Epithelial cell of esophagus (primary cell): Measurements from ENCODE around the gene CDK14.
A peak's percentile ranks its signal among the peaks of the same experiment; 100 is the strongest.

Source experiments
- DNase-seq: peaks from one replicate; pipeline ENCODE4 v3.0.0; 2010; ENCODE audit warnings: low read depth
- H3K4me3 ChIP-seq: 2 replicates; pipeline ENCODE4 v1.5.1; 2011; ENCODE audit warnings: mild to moderate bottlenecking, low read length, control low read depth
- CTCF ChIP-seq: IDR thresholded peaks from 2 replicates; pipeline ENCODE4 v1.5.1; 2011; ENCODE audit warnings: low read depth, mild to moderate bottlenecking, low read length, control low read depth, inconsistent platforms; ENCODE audit not compliant: insufficient read depth; ENCODE audit errors: missing control alignments

The CDK14 gene

GRCh38 chr7:90661290-90662151 lies 65.4 kb downstream of the CDK14 start:
- TF ChIP-seq CTCF, result no peak
- DNase-seq, result peak; percentile 85
- no peak overlapping the region for H3K4me3 ChIP-seq

- no peak for DNase-seq
- TF ChIP-seq CTCF, result no peak
- no peak overlapping the region for H3K4me3 ChIP-seq
Measured at GRCh38 chr7:90663176-90663575, 67.1 kb downstream of the CDK14 start.

GRCh38 chr7:90666186-90666585 lies 70.1 kb downstream of the CDK14 start:
- DNase-seq, result no peak
- TF ChIP-seq CTCF, result no peak

GRCh38 chr7:90668992-90669391 lies 72.9 kb downstream of the CDK14 start:
- no peak for DNase-seq
- no peak for TF ChIP-seq CTCF
- no peak overlapping the region for H3K4me3 ChIP-seq

More at GRCh38 chr7:90666186-90666585, 70.1 kb downstream of the CDK14 start:
- no peak overlapping the region for H3K4me3 ChIP-seq

- no peak overlapping the region for H3K4me3 ChIP-seq
- no peak for DNase-seq
- TF ChIP-seq CTCF, result no peak
Measured at GRCh38 chr7:90669492-90669891, 73.4 kb downstream of the CDK14 start.

- no peak for TF ChIP-seq CTCF
- no peak for DNase-seq
- no peak overlapping the region for H3K4me3 ChIP-seq
Measured at GRCh38 chr7:90671571-90671970, 75.5 kb downstream of the CDK14 start.

- no peak for DNase-seq
- TF ChIP-seq CTCF, result no peak
- no peak overlapping the region for H3K4me3 ChIP-seq
Measured at GRCh38 chr7:90672210-90672609, 76.1 kb downstream of the CDK14 start.
